ENCODE data around the gene COL3A1.

GRCh38 chr2:188979187-188980114, 5.3 kb downstream of the COL3A1 start:
- no peak for TF ChIP-seq SIN3A (IDR thresholded peaks at IDR 0.05; ENCODE audit: borderline replicate concordance, insufficient read depth, low read length)
- no peak for TF ChIP-seq POLR2AphosphoS5 (IDR thresholded peaks at IDR 0.05; ENCODE audit: low read depth, low read length)
- no peak for TF ChIP-seq REST (IDR thresholded peaks at IDR 0.05; ENCODE audit: insufficient read depth in 1 of 2, low read depth in 2 of 2, low read length in 2 of 2)
- no peak for TF ChIP-seq TAF1 (IDR thresholded peaks at IDR 0.05; ENCODE audit: borderline replicate concordance, insufficient read depth, low read length)
- no peak for TF ChIP-seq FOXP2 (optimal IDR thresholded peaks at IDR 0.05; ENCODE audit: borderline replicate concordance, extremely low read depth, extremely low read length, insufficient read depth)
